B cell (primary cell): ENCODE measurements around the gene CEP131. TPM values are rescaled to one million over a fixed set of nuclear protein-coding genes. Genes with fewer than 3 reads are reported as not detected.

Source experiments
- polyA plus RNA-seq: library from polyadenylated mRNA; depleted of rRNA; stranded (reverse); fragments of >200 nt; gene quantifications from 2 replicates; pipeline ENCODE4 v1.2.3, GENCODE V29; 2012
- total RNA-seq, 2 donors: library from RNA; stranded (reverse); fragments of 120-200 nt in 1 of 2; gene quantifications; 1 replicate in 1 of 2; 2 replicates in 1 of 2; pipeline versions ENCODE4 v1.2.3 to v1.2.4, GENCODE V29; 2013 to 2022

CEP131 gene
- total and polyA plus RNA-seq, 2 donors (not counting 1 experiment from before 2014, with no cell fraction given), result 18.8 to 25.5 TPM

Other genes starting within 250 kb of the CEP131 start
- gene CHMP6, start 231.1 kb downstream of the CEP131 start, total RNA-seq, result 43.0 and 46.2 TPM in 2 replicates
- 13.3 and 21.2 TPM in 2 replicates for gene CHMP6, start 231.1 kb downstream of the CEP131 start, polyA plus RNA-seq
- 11.2 and 12.0 TPM in 2 replicates for gene BAIAP2, start 187.8 kb downstream of the CEP131 start, total RNA-seq
- 1.3 and 2.0 TPM in 2 replicates for gene BAIAP2, start 187.8 kb downstream of the CEP131 start, polyA plus RNA-seq
- not detected in 2 replicates for gene PVALEF, start 57.5 kb downstream of the CEP131 start, total RNA-seq
- not detected in 2 replicates for gene PVALEF, start 57.5 kb downstream of the CEP131 start, polyA plus RNA-seq
- gene AATK, start 56.7 kb downstream of the CEP131 start, total RNA-seq, result 0.70 and 1.7 TPM in 2 replicates
- gene AATK, start 56.7 kb downstream of the CEP131 start, polyA plus RNA-seq, result 0.21 and 0.79 TPM in 2 replicates
- gene TEPSIN, start 16.1 kb upstream of the CEP131 start, total RNA-seq, result 177 and 180 TPM in 2 replicates
- 246 and 273 TPM in 2 replicates for gene TEPSIN, start 16.1 kb upstream of the CEP131 start, polyA plus RNA-seq
- gene NDUFAF8, start 16.4 kb upstream of the CEP131 start, total RNA-seq, result 39.4 and 42.6 TPM in 2 replicates
- 35.2 and 41.7 TPM in 2 replicates for gene NDUFAF8, start 16.4 kb upstream of the CEP131 start, polyA plus RNA-seq
- gene SLC38A10, start 72.3 kb upstream of the CEP131 start, total RNA-seq, result 104 and 116 TPM in 2 replicates
- gene SLC38A10, start 72.3 kb upstream of the CEP131 start, polyA plus RNA-seq, result 69.0 and 76.1 TPM in 2 replicates
- 0.12 and 0.44 TPM in 2 replicates for gene BAHCC1, start 172.5 kb upstream of the CEP131 start, total RNA-seq
- 0.48 and 1.3 TPM in 2 replicates for gene BAHCC1, start 172.5 kb upstream of the CEP131 start, polyA plus RNA-seq